T-helper 2 cell (primary cell): ENCODE data around the gene CLDN20.
"Not testable (repeated sequence)": the region's sequence is repeated elsewhere in the genome, so short reads cannot be mapped to it uniquely, and the experiment has no call there.

Experiments
- DNase-seq, 5 experiments: peaks; one replicate each; pipeline versions ENCODE4 v3.0.0 to v3.0.0-alpha.2; 2012 to 2022

CLDN20 gene

DNA sequence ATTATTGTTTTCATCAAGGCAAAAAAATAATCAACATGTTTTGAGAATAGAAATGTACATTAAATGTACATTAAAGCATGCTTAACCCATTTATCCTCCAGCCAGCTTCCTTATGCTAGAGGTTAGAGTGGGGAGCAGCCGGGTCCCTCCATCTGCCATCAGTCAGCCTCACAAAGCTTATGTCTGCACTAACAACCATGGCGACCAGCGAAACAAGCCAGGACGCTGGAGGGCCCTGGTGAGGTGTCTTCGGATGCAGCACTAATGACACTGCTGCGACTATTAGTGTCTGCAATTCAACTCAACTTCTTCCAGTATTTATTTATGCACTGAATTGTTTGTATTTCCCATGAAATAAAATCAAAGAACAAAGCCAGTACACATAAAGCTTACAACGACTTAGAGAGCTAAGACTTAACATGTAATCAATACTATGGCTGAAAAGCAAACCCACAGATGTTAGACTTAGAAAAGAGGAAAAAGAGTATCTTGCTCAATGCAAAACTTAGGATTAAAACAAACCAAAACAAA is 6.8 kb downstream of the CLDN20 start:
- DNase-seq, result no peak

- no peak for DNase-seq
Observed at GRCh38 chr6:155271145-155271544, 7.3 kb downstream of the CLDN20 start.

GRCh38 chr6:155272353-155273232 is 8.8 kb downstream of the CLDN20 start:
- DNase-seq, result no peak

- DNase-seq, result no peak
Observed at GRCh38 chr6:155273431-155273830, 9.6 kb downstream of the CLDN20 start.

GRCh38 chr6:155274106-155274505 is 10.3 kb downstream of the CLDN20 start:
- no peak for DNase-seq

DNA sequence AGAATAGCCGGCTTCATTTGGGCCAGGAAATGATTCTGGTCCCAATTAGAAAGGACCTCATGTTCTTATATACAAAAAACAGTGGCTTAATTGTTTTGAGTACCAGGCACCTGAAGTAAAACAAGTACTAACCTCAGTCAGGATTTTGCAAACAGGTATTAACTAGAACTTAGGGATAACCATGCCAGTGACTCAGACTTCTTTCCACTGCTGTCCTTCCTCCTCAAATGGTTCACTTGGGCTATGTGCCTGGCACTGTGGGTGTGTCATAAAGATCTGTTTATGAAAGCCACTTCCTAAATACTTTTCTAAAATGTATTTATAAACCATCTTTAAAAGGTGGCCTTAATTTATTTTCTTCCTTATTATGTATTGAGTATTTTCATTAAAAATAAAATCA is 10.7 kb downstream of the CLDN20 start:
- no peak for DNase-seq

DNA sequence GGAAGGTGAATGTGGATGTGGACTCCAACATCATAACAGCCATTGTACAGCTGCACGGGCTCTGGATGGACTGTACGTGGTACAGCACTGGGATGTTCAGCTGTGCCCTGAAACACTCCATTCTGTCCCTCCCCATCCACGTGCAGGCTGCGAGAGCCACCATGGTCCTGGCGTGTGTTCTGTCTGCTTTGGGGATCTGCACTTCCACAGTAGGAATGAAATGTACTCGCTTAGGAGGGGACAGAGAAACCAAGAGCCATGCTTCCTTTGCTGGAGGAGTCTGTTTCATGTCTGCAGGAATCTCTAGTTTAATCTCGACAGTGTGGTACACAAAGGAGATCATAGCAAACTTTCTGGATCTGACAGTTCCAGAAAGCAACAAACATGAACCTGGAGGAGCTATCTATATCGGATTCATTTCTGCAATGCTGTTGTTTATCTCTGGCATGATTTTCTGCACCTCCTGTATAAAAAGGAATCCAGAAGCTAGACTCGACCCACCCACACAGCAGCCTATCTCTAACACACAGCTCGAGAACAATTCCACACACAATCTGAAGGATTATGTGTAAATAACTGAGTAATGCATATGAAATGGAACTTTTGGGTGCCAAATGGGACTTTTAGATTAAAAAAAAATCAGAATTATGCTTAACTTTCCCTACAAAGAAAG is 12.1 kb downstream of the CLDN20 start:
- no peak for DNase-seq

DNA sequence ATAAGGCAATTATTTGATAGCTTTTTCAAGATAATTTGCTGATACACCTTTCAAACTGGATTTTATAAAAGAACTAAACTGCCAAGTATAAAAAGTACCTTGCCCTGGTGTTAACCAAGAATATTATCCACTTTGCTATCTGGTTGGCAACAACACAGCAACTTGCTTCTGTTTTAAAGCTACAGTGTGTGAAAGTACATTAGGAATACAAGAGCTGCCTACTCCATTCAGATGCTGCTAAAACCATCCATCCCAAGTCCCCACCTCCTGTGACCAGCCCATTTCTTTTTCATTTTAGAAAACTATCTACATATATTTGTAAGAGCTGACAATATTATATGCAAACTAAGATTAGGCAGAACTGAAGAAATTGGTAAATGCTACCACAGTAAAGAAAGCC is 12.8 kb downstream of the CLDN20 start:
- no peak for DNase-seq

- DNase-seq, result no peak
Observed at GRCh38 chr6:155278319-155279049, 14.7 kb downstream of the CLDN20 start.

GRCh38 chr6:155284775-155285174 is 21.0 kb downstream of the CLDN20 start:
- peak in 1 of 5 experiments; percentile 7 for DNase-seq

GRCh38 chr6:155287762-155288161 is 23.9 kb downstream of the CLDN20 start:
- no peak for DNase-seq

DNA sequence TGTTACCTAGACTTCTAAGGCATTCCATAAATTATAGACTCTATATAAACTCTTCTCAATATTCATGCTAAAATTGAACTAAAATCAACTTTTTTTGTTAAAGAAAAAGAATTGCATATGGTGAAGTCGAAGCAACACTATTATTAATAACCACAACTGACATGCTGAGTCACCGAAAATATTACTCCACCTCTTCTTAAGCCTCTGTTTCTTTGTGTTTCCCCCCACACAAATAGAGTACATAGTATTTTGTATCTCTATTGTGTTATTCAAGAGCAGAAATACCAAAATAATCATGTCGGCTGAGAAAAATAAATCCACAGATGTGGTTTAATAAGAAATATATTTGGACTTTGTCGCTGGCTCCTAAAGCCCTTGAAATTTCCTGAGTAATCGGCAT is 26.7 kb downstream of the CLDN20 start:
- no peak for DNase-seq

GRCh38 chr6:155291291-155291690 is 27.5 kb downstream of the CLDN20 start:
- DNase-seq, result no peak

DNA sequence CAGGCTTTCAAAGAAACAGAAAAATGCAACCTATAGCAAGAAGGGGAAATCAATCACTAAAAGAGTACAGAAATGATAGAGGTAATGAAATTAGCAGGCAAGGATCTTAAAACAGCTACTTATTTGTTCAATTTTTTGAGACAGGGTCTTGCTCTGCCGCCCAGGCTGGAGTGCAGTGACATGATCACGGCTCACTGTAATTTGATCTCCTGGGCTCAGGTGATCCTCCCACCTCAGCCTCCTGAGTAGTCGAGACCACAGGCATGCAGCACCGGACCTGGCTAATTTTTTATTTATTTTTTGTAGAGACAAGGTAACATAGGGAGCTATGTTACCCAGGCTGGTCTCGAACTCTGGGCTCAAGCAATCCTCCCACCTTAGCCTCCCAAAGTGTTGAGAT is 28.9 kb downstream of the CLDN20 start:
- no peak for DNase-seq

DNA sequence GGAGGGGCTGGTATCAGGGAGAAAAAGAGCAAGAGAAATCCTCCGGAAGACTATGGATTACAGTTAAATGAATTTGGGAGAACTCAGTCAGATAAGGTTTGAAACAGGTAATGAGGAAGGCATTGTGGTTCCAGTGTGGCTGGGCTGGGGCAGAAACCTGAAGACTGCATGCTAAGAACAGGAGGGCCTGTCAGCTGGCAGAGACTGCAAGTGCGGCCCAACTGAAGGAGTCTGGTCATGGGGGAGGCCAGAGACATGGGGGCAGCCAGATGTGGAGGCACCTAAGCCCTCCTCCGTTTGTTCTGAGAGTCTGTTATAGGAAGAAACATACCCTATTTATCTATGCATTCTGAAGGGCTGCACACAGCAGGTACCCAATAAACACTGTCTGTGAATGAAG is 33.9 kb downstream of the CLDN20 start:
- DNase-seq, result no peak

GRCh38 chr6:155301867-155302266 is 38.1 kb downstream of the CLDN20 start:
- no peak for DNase-seq

DNA sequence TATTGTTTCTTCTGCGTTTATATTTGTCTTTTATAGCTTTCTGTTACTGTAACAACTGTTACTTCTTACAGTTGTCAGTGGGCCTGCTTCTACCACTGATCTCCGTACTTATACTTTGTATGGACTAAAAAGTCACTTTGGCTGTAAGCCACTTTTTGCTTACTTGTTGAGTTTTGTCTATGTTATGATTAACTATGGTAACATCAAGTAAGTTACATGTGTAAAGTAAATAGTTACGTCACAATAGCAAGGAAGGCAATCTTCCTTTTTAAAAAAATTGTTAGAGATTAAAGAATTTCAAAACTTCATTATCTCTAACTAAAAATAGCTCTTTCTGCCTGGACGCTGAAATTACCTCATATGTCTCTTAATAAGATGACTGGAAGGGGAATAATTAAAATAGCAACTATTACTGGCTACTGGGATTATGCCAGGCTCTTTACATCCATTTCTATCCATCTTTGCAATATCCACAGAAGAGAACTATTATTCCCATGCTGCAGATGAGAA is 39.6 kb downstream of the CLDN20 start:
- no peak for DNase-seq

DNA sequence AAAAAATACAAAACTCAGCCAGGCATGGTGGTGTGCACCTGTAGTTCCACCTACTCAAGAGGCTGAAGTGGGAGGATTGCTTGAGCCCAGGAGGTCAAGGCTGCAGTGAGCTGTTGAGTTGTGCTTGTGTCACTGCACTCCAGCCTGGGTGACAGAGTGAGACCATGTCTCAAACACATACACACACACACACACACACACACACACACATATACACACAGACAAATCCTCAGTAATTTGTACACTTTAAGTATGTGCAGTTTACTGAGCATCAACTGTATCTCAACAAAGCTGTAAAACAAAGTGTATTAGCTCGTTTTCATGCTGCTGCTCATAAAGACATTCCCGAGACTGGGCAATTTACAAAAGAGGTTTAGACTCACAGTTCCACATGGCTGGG is 43.1 kb downstream of the CLDN20 start:
- no peak for DNase-seq

- DNase-seq, result no peak
Observed at GRCh38 chr6:155309150-155309549, 45.3 kb downstream of the CLDN20 start.

- DNase-seq, result no peak
Observed at GRCh38 chr6:155310596-155310995, 46.8 kb downstream of the CLDN20 start.

GRCh38 chr6:155311086-155311485 is 47.3 kb downstream of the CLDN20 start:
- no peak for DNase-seq

DNA sequence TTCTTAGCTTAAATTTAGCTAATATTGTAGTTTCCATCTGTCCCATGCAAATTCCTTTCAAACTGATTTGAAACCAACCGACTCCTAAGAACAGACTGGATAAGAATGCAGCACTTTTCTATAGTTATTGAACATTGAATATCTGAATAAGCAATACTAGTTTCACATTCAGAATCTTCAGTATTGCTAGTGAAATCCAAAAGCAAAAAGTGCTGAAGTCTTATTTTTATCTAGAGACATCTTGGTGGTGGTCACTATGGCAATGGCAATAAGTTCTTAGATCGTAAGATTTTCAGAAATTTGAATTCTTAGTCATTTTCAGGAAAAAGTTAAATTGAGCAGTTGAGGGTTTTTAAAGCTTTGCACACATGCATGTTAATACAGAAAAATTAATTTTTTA is 47.8 kb downstream of the CLDN20 start:
- DNase-seq, result no peak

DNA sequence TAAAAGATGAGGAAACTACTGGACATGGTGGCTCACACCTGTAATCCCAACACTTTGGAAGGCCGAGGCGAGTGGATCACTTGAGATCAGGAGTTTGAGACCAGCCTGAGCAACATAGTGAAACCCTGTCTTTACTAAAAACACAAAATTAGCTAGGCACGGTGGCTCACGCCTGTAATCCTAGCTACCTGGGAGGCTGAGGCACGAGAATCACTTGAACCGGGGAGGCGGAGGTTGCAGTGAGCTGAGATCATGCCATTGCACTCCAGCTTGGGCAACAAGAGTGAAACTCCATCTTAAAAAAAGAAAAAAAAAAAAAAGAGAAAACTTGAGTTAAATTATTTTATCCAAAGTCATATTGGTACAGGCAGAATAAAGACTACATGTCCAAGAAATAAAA is 49.1 kb downstream of the CLDN20 start:
- DNase-seq, result not testable (repeated sequence)
